HuH-7.5 (cell line): Measurements from ENCODE around the gene TEKT1.
"Not testable (repeated sequence)": the region's sequence is repeated elsewhere in the genome, so short reads cannot be mapped to it uniquely, and the experiment has no call there.

Experiments
- DNase-seq: peaks from one replicate; pipeline ENCODE4 v3.0.0; 2011; ENCODE audit warnings: low spot score

The TEKT1 gene

DNA sequence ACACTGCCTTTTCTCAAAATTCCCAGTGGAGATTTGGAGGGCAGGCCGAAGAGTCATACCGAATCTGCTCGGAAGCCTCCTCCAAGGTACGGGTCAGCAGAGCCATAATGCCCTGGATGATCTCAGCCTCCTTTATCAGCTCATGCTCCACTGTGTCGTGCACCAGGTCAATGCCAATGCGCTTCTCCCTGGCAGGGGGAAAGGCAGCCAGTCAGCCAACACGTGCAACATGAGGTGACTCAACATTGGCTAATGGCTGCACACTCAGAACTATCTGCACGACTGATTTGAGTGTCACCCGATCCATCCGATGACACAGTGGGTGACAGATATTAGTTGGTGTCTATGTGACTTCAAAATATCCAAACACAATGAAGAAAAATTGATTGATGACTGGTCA lies 15.8 kb downstream of the TEKT1 start:
- DNase-seq = no peak

DNA sequence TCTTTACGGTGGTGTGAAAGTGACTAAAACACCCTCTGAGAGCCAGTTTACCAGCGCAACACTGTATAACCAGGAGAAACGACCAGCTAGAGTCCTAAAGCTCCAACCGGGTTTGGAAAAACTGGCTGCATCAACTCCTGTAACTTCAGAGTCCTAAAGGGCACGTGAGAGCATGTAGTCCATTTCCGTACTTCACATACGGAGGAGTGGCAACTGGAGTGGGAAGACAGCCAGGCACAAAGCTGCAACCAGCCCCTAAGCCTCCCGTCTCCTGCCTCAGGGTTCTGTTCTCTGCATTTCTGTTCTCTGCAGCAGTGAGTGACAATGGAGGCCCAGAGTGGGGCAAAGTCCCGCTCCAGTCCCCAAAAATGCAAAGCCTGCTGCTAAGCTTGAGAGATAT lies 19.2 kb downstream of the TEKT1 start:
- DNase-seq = no peak

DNA sequence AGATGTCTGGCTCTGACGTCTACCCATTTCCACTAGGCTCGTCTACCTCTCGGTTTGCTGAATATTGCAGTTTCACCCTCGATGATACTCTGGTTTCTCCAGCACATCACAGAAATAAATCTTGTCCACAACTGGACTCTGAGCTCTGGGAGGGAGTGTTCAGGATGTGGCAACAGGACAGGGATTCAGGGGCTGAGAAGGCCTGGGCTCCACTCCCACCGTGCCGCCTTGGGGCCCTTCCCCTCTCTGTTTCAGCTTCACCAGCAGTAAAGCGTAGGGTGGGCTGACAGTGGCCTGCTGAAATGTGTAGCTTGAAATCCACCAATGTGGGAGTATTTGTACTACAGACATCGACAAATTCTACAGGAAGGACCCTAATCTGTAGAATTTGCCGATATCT lies 20.0 kb downstream of the TEKT1 start:
- DNase-seq = no peak

DNA sequence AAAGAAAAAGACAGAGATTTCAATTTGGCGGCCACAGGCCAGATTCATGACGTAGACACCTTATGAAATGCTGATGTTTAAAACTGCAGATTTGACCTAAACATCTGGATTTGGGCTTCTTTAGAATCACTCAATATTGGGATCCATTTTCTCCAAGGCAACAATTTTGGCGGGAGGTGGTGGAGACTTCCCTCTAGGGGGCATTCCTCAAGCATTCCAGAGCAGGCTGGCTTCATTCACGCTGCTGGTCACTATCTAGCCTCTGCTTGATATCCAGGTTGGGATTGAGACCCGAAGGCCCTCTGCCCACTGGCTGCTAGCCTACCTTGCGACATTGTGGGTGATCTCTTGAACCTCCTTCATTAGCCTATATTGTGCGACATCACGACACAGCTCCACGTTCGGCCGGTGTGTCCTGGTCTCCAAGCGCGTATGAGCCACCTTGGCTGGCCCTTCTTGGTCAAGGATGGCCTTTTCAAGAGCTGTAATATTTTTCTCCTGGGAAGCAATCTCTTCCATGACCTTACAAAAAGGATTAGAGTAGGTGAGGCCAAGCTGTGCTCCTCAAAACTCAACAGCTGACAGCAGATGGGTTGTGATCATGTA lies 31.0 kb downstream of the TEKT1 start:
- no peak for DNase-seq

DNA sequence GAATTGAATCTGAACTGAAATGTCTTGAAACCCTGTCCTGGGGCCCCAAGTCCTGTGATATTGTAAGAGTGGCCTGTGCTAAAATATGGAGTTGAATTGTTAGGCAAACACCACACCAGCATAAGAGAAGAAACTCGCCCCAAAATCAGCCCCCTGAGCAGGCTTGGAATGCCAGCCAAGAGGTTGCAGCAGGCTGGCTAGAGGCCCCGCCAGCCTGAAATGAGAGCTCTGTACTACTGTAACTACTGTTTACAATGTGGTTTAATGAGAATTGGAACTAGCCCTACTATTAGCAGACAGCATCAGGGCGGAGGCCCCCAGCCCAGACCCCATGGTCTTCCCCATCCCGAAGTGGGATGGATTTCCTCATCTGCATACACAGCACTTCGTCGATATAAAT lies 31.8 kb downstream of the TEKT1 start:
- DNase-seq = no peak

DNA sequence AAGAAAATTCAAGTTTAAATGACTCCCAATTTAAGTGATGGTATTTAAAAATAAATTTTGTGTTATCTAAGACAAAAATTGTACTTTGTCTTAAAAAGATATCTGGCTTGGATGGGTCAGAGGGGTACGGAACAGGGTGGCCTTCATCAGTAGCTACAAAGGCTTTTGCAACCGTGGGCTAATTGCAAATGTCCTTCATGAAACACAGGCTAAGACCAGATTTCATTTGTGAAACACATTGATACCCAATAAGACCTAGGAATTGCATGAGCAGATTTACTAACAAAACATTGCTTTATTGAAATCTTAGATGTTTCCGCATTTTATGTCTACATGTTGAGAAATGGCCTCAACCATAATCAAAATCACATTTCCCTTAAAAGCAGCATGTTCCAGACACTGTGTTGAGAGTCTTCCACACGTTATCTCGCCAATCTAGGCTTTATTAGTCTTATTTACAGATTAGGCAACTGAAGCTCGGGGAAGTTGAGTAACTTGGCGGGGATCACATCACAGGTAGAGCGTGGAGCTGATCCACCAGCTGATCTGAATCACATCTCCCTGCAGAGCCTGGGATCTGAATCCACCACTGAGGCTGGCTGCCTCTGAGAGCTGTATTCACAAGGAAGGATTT lies 33.7 kb downstream of the TEKT1 start:
- DNase-seq = no peak

DNA sequence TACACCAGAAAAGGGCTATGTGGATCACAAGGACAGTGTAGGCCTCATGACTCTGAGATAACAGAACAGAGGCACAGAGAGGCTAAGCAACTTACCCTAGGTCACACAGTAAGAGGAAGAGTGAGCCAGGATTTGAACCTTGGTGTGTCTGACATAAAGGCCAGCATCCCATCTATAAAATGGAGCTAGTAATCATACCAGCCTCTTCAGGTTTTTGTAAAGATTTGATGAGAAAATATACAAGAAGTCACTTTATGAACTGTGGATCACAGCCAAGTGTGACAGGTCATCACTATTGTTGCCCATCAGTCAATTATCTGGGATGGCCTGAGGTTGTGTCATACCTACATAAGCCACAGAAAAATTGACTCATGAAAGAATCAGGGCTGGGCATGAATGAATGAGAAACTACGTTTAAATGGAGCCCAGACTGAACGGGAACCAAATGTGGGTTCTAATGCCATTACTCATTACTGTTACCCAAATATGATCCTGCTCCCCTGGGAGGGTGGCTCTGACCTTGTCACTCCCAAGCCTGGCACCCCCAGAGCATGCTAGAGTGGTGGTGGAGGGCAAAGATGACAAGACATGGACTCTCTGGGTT lies 34.5 kb downstream of the TEKT1 start:
- DNase-seq = no peak

DNA sequence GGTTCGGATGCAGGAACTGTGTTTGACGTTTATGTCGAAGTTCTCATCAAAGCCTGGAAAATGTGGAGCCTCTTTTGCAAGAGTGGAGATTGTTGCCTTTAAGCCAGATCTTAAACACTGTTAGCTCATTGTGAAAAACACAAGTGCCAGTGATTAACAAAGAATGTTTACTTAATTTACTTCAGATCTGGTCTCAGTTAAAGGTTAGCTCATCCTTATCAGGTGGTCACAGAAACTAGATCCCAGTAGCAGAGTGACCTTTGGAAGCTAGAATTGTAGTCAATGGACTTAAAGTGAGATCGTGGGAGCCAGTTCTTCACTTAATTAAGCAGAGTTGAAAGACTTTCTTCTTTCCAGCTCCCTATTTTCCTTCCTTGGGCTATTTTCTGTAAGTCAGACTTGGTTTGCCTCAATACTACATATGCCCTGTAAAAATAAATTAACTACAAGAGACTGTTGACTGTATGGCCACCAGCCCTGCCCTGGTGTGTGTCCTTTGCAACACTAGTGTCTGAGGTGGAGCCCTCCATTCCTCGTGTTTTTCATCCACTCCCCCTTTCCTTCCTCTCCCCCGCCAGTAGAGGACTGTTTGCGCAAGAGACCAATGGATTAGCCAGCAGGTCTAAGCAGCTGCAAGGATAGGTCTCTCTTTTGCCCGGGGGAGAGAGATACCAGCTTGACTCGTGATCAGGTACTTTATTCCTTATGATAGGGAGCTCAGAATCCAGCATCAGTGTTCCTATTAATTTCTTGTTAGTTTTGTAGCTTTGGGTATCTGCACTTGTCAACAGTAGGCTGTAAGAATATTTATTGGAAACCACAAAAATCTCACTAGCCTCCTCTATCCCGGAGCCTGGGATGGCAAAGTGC lies 35.3 kb downstream of the TEKT1 start:
- DNase-seq = peak; percentile 11

DNA sequence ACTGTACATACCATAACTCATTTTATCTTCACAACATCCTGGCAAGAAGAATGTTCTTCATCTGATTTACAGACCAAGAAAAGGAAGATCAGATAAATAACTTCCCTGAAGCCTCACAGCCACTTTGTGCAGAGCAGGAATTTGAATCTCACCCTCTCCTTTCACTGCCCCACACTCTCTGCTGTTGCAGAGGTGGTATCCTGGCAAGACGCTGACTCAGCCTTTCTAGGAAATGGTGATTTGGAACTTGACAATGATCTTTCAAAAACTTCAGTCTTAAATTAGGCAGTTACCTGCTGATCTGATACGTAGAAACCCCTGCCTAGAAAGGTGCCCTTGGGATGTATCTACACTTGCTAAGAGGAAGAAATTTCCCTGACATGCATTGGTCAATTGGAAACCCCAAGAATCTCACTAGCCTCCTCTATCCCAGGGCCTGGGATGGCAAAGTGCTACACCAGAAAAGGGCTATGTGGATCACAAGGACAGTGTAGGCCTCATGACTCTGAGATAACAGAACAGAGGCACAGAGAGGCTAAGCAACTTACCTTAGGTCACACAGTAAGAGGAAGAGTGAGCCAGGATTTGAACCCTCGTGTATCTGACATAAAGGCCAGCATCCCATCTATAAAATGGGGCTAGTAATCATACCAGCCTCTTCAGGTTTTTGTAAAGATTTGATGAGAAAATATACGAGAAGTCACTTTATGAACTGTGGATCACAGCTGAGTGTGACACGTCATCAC lies 37.6 kb downstream of the TEKT1 start:
- DNase-seq = no peak

DNA sequence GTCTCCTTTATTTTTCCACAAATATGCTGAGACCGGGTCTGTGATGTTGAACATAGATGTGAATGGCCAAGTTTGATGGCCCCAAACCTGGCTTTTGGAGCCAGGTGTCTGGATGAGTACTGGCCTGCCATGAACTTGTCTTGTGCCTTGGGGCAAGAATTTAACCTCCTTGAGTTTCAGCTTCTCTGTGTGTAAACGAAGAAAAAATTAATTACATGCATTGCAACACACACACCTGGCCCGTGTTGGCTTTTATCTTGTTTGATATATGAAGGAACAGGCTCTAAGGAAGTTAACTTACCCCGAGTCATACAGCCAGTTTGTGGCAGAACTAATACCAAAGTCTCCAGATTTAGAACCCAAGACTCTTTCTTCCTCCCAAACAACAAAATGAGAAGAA lies 42.4 kb downstream of the TEKT1 start:
- no peak for DNase-seq

DNA sequence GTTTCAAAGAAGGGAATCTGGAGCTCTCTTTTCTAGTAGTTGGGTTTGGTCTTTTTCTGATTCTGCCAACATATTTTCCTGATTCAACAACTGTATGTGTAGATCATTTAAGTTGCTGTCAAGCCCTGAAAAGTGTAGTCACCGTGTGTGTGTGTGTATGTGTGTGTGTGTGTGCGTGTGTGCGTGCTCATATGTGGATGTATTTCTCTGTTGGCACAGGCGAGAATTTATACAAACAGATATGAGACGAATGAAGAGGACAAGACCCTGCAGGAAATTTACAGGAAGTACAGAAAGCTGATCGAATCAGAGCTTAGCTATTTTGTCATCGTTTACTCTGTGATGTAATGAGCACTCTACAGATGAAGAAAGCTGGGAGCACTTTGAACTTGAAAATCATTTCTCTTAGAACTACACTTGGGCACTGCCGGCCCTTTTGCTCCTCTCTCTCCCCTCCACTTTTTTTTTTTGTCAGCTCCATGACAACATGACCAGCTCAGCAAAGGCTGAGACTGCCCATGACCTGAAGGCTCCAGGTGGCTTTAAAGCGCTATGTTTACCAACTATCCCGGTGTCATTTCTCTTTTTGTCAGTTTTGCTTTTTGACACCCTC lies 44.3 kb downstream of the TEKT1 start:
- DNase-seq = no peak

DNA sequence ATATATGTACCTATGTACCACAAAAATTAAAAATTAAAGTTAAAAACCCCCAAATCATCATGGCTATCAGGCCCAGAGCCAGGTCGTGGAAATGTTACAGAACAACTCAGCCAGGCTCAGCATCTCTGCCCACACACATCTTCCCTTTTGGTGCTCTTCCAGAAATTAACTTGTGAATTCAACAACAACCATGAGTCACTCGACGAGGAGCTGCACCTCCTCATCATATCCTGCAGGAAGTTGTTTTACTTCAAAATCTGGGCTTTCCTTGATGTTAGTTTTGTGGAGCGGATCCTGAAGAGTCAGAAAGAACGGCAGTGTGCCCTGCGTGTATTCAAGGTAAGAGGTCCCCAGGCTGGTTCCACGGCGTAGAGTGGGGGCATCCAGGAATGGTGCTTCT lies 44.9 kb downstream of the TEKT1 start:
- no peak for DNase-seq

DNA sequence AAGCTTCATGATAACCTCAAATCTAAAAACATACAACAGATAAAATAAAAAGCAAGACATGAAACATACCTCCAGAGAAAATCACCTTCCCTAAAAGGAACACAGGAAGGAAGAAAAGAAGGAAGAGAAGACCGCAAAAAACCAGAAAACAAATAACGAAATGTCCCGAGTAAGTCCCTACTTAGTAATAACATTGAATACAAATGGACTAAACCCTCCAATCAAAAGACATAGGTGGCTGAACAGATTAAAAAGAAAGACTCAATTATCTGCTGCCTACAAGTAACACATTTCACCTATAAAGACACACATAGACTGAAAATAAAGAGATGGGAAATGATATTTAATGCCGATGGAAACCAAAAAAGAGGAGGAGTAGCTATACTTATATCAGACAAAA lies 49.3 kb downstream of the TEKT1 start:
- DNase-seq = no peak

DNA sequence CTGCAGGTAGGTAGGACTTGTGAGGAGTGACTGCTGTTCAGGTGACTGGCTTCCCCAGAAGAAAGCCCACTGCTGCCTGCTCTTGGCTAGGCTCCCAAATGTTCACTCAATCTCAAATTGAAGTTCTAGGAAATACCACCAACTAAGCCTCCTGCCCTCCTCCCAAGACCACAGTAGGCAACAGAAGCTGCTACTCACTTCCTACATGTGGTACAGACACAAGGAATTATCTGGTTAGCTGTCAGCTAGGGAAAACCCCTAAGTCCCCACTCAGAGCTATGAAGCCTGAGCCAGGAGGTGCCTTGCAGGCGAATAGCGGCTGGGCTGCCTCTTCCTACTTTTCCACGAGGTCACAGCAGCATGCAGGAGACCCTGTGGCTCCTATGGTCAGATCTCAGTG lies 50.6 kb downstream of the TEKT1 start:
- no peak for DNase-seq

DNA sequence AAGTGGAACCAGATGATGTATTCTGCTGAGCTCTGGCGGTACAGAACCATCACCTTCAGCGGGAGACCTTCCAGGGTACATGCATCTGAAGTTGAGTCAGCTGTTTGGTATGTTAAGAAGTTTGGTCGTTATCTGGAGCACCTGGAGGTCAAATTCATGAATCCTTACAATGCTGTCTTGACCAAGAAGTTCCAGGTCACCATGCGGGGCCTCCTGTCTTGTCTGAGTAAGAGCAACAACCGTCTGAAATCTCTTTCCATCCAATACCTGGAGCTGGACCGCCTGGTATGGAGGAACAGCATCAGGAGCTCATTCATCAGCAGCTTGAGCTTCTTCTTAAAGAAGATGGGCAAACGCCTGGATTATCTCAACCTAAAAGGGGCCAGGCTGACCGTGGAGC lies 51.5 kb downstream of the TEKT1 start:
- no peak for DNase-seq

DNA sequence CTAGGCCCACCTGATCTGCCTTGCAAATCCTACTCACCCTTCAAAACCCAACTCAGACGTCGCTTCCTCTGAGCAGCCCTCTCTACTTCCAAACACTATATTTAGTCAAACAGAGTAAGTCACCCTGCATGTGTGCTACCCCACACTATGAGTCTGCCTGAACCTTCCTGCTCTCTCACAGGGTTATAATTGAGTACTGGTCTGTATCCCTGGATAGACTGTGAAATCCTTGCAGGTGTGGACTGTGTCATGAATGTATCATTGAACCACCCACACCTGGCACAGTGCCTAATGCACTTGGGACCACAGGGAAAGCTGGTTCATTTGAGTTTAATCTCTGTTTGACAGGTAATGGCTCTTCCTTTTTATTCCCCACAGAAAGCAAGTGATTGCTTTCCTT lies 52.1 kb downstream of the TEKT1 start:
- no peak for DNase-seq

DNA sequence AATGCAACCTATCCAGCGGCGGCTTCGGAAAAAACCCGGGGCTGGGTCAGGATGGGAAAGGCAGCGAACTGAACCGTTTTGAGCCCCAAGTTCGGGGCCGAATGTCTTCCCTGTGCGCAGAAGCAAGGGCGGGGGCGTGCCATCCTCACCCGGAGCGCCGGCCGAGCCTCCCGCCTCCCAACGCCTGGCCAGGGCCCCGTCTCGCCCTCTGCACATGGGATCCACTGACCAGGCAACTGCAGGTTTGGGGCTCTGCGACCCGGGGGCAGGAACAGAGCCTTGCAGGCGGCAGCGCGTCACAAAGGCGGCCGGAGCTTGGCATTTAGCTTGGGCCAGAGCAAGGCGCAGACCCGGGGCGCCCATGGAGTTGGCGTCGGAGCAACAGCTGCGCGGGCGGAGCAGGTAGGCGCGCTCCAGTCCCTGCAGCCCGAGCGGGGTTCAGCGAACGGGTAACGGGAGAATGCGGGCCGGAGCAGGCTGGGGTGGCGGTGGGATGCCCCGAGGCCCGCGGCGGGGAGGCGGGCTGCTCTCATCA lies 55.6 kb downstream of the TEKT1 start, which contains the start of gene FBXO39:
Gene FBXO39 (plus strand): TSS at position 345 of the 535 bp plus-strand sequence. CDS start 3,654 bp downstream, outside the sequence.
- DNase-seq = no peak

DNA sequence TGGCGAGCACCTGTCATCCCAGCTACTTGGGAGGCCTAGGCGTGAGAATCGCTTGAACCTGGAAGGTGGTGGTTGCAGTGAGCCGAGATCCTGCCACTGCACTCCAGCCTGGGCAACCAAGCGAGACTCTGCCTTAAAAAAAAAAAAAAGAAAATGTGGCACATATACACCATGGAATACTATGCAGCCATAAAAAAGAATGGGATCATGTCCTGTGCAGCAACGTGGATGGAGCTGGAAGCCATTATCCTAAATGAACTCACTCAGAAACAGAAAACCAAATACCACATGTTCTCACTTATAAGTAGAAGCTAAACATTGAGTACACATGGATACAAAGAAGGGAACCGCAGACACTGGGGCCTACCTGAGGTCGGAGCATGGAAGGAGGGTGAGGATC lies 56.6 kb downstream of the TEKT1 start:
- not testable (repeated sequence) for DNase-seq

DNA sequence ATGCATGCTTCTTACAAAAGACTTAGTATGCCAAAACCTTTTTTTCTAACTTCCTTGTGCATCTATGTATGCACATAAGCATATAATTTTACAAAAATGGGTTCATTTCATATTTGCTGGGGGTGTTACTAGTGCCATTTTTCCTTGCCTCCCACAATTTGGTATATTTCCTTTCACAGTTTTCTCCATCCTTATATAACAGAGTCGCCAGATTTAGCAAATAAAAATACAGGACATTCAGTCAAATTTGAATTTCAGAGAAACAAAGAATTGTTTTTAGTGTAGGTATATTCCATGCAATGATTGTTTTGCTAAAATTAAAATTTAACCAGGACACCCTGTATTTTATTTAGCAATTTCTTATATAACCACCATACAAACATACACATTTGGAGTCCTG lies 59.5 kb downstream of the TEKT1 start:
- no peak for DNase-seq

DNA sequence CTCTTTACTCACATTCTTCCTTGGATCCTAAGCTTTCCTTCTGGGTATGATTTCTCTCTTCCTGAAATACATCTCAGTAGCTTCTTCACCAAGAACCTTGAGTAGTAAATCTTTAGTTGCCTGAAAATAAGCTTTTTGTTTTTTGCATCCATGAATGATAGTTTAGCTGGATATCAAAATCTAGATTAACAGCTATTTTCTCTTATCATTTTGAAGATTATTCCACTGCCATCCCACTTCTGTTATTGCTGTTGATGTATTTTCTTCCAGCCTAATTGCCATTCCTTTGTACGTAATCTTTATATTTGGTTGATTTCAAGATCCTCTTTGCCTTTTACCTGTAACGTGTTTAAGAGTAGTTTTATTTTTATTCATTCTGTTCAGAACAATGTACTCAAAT lies 63.1 kb downstream of the TEKT1 start:
- no peak for DNase-seq

DNA sequence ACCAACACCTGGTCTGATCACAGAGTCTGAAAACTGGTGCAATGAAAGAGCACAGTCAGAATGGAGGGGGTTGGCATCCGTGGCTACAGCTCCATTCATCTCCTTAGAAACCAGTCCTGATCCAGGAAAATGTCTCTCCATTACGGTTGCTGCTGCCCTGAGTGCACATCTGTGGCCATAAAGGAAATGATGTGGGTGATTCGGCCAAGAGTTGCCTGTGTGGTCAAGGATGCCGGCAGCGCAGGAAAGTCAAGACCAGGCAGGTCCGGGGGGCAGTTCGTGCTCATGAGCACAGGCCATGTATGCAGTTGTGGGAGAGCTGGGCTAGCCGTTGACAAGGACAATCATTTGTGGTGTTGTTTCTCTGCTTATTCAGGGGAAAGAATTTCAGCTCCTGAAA lies 69.8 kb downstream of the TEKT1 start:
- no peak for DNase-seq
